Hippocampal formation (tissue), 2 donors: ENCODE data around the gene XCL1.
A peak's percentile ranks its signal among the peaks of the same experiment; 100 is the strongest.
"Not testable (repeated sequence)": the region's sequence is repeated elsewhere in the genome, so short reads cannot be mapped to it uniquely, and the experiment has no call there.

Source experiments
- DNase-seq, 2 donors: peaks; one replicate each; lab custom pipeline; 2025; lab: John Stamatoyannopoulos, UW

The XCL1 gene

GRCh38 chr1:168567568-168567967 is 8.8 kb upstream of the XCL1 start:
- DNase-seq = no peak

- DNase-seq = no peak
Measured at GRCh38 chr1:168568346-168568745, 8.1 kb upstream of the XCL1 start.

- DNase-seq = no peak
Measured at GRCh38 chr1:168570652-168571051, 5.8 kb upstream of the XCL1 start.

GRCh38 chr1:168572633-168573032 is 3.8 kb upstream of the XCL1 start:
- DNase-seq = no peak

GRCh38 chr1:168574234-168574633 is 2.2 kb upstream of the XCL1 start:
- DNase-seq = not testable (repeated sequence)

GRCh38 chr1:168578531-168579185 is 2.3 kb downstream of the XCL1 start:
- not testable (repeated sequence) for DNase-seq

- not testable (repeated sequence) for DNase-seq
Measured at GRCh38 chr1:168580290-168580689, 3.9 kb downstream of the XCL1 start.

- not testable (repeated sequence) for DNase-seq
Measured at GRCh38 chr1:168580991-168581390, 4.6 kb downstream of the XCL1 start.

- no peak for DNase-seq
Measured at GRCh38 chr1:168581817-168582572, 5.6 kb downstream of the XCL1 start.

GRCh38 chr1:168582688-168583336 is 6.4 kb downstream of the XCL1 start:
- DNase-seq = no peak

GRCh38 chr1:168583571-168583970 is 7.2 kb downstream of the XCL1 start:
- DNase-seq = no peak

- peak in 1 of 2 donors; percentile 34 for DNase-seq
Measured at GRCh38 chr1:168585191-168585590, 8.8 kb downstream of the XCL1 start.

GRCh38 chr1:168585937-168586336 is 9.5 kb downstream of the XCL1 start:
- DNase-seq = no peak

- no peak for DNase-seq
Measured at GRCh38 chr1:168589167-168589566, 12.8 kb downstream of the XCL1 start.

GRCh38 chr1:168591066-168591465 is 14.7 kb downstream of the XCL1 start:
- DNase-seq = no peak

GRCh38 chr1:168591641-168592250 is 15.3 kb downstream of the XCL1 start:
- DNase-seq = no peak

- DNase-seq = not testable (repeated sequence)
Measured at GRCh38 chr1:168595403-168595802, 19.0 kb downstream of the XCL1 start.

- DNase-seq = no peak
Measured at GRCh38 chr1:168598125-168598524, 21.7 kb downstream of the XCL1 start.

- DNase-seq = no peak
Measured at GRCh38 chr1:168598892-168599291, 22.5 kb downstream of the XCL1 start.

GRCh38 chr1:168599641-168600040 is 23.2 kb downstream of the XCL1 start:
- DNase-seq = no peak

- DNase-seq = no peak
Measured at GRCh38 chr1:168601051-168601450, 24.6 kb downstream of the XCL1 start.

- DNase-seq = peak; percentile 69 to 83
Measured at GRCh38 chr1:168603501-168604110, 27.2 kb downstream of the XCL1 start.
